Fibroblast of skin of right quadriceps (primary cell): Measurements from ENCODE around the gene PPP6R3.
"Not testable (repeated sequence)": the region's sequence is repeated elsewhere in the genome, so short reads cannot be mapped to it uniquely, and the experiment has no call there.

Experiments used
- DNase-seq: peaks from one replicate; pipeline ENCODE4 v3.0.0-alpha.2; 2013

PPP6R3 gene

GRCh38 chr11:68532727-68533369 lies 72.3 kb downstream of the PPP6R3 start:
- no peak for DNase-seq

- no peak for DNase-seq
Observed at GRCh38 chr11:68533945-68534344, 73.4 kb downstream of the PPP6R3 start.

GRCh38 chr11:68535098-68535497 lies 74.5 kb downstream of the PPP6R3 start:
- DNase-seq, result no peak

- DNase-seq, result no peak
Observed at GRCh38 chr11:68536706-68537105, 76.2 kb downstream of the PPP6R3 start.

GRCh38 chr11:68538025-68538424 lies 77.5 kb downstream of the PPP6R3 start:
- DNase-seq, result no peak

GRCh38 chr11:68539395-68539794 lies 78.8 kb downstream of the PPP6R3 start:
- no peak for DNase-seq

GRCh38 chr11:68540504-68540903 lies 80.0 kb downstream of the PPP6R3 start:
- not testable (repeated sequence) for DNase-seq

GRCh38 chr11:68541116-68541515 lies 80.6 kb downstream of the PPP6R3 start:
- DNase-seq, result no peak

- DNase-seq, result no peak
Observed at GRCh38 chr11:68541991-68542390, 81.4 kb downstream of the PPP6R3 start.

- DNase-seq, result peak; percentile 89
Observed at GRCh38 chr11:68542617-68543016, 82.1 kb downstream of the PPP6R3 start.

GRCh38 chr11:68543594-68543993 lies 83.0 kb downstream of the PPP6R3 start:
- no peak for DNase-seq

- no peak for DNase-seq
Observed at GRCh38 chr11:68545347-68545746, 84.8 kb downstream of the PPP6R3 start.

GRCh38 chr11:68545796-68546195 lies 85.2 kb downstream of the PPP6R3 start:
- no peak for DNase-seq

- peak; percentile 18 for DNase-seq
Observed at GRCh38 chr11:68546555-68546954, 86.0 kb downstream of the PPP6R3 start.

- peak; percentile 67 for DNase-seq
Observed at GRCh38 chr11:68549789-68550484, 89.4 kb downstream of the PPP6R3 start.

GRCh38 chr11:68550485-68550817 lies 89.9 kb downstream of the PPP6R3 start:
- DNase-seq, result no peak

- no peak for DNase-seq
Observed at GRCh38 chr11:68551223-68551622, 90.7 kb downstream of the PPP6R3 start.

- no peak for DNase-seq
Observed at GRCh38 chr11:68551777-68552176, 91.2 kb downstream of the PPP6R3 start.

GRCh38 chr11:68552542-68552941 lies 92.0 kb downstream of the PPP6R3 start:
- no peak for DNase-seq

- DNase-seq, result no peak
Observed at GRCh38 chr11:68560216-68560615, 99.7 kb downstream of the PPP6R3 start.

- DNase-seq, result no peak
Observed at GRCh38 chr11:68563454-68563853, 102.9 kb downstream of the PPP6R3 start.

- DNase-seq, result no peak
Observed at GRCh38 chr11:68564261-68564660, 103.7 kb downstream of the PPP6R3 start.

GRCh38 chr11:68565768-68566167 lies 105.2 kb downstream of the PPP6R3 start:
- DNase-seq, result no peak

- DNase-seq, result no peak
Observed at GRCh38 chr11:68567553-68567952, 107.0 kb downstream of the PPP6R3 start.

GRCh38 chr11:68569357-68569756 lies 108.8 kb downstream of the PPP6R3 start:
- DNase-seq, result no peak
